Nephron progenitor cell (in vitro differentiated cells): ENCODE data around the gene CABLES1.
A peak's percentile ranks its signal among the peaks of the same experiment; 100 is the strongest.

Source experiments
- DNase-seq: peaks from one replicate; pipeline ENCODE4 v3.0.0; 2021
- H3K27ac Mint-ChIP-seq: 2 replicates; pipeline ENCODE4 v1.8.0; 2021; ENCODE audit warnings: mild to moderate bottlenecking, moderate library complexity, mixed read lengths
- H3K27me3 Mint-ChIP-seq: 2 replicates; pipeline ENCODE4 v1.8.0; 2021; ENCODE audit warnings: mild to moderate bottlenecking, low read depth, mixed read lengths; ENCODE audit not compliant: poor library complexity
- H3K36me3 Mint-ChIP-seq: 2 replicates; pipeline ENCODE4 v1.8.0; 2021; ENCODE audit warnings: low read depth, mixed read lengths
- H3K4me1 Mint-ChIP-seq: 2 replicates; pipeline ENCODE4 v1.8.0; 2021; ENCODE audit warnings: mixed read lengths
- H3K4me3 Mint-ChIP-seq: 2 replicates; pipeline ENCODE4 v1.8.0; 2021; ENCODE audit warnings: mild to moderate bottlenecking, moderate library complexity, mixed read lengths
- H3K9me3 Mint-ChIP-seq: 2 replicates; pipeline ENCODE4 v1.8.0; 2021; ENCODE audit warnings: mild to moderate bottlenecking, moderate library complexity, mixed read lengths
- TF ChIP-seq, protein P1 (sequence below): fragments of 200-600 bp; sonication (generic); IDR thresholded peaks from 2 replicates; pipeline ENCODE4 v1.5.0; 2021; ENCODE audit warnings: antibody characterized with exemption

Gene CABLES1

DNA sequence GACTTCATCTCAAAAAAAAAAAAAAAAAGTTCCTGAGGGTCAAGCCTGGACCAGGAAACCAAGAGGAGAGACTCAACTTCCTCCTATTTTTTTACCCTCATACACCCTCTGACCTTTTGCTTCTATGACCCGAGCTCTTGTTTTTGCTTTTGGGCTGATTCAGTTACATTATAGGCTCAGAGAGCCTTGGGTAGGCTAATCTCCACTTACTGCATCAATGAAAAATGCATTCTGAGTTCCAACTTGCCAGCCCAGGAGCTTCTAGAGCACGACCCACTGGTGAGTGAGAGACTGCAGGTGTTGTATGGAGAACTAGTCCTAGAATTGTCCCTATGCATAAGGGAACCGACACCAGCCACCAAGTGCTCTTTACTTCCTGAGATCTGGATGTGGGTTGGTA is 91.1 kb downstream of the CABLES1 start:
- Mint-ChIP-seq H3K4me1 (peaks cover 58% of the 10 kb centered on the region), H3K36me3 (peaks cover 43% of the 10 kb centered on the region), H3K9me3 (no peaks in the 10 kb centered on the region), H3K27ac (no peak overlapping the region), H3K4me3 (no peak overlapping the region), H3K27me3 (peaks cover 3% of the 10 kb centered on the region)
- TF ChIP-seq, protein P1, sequence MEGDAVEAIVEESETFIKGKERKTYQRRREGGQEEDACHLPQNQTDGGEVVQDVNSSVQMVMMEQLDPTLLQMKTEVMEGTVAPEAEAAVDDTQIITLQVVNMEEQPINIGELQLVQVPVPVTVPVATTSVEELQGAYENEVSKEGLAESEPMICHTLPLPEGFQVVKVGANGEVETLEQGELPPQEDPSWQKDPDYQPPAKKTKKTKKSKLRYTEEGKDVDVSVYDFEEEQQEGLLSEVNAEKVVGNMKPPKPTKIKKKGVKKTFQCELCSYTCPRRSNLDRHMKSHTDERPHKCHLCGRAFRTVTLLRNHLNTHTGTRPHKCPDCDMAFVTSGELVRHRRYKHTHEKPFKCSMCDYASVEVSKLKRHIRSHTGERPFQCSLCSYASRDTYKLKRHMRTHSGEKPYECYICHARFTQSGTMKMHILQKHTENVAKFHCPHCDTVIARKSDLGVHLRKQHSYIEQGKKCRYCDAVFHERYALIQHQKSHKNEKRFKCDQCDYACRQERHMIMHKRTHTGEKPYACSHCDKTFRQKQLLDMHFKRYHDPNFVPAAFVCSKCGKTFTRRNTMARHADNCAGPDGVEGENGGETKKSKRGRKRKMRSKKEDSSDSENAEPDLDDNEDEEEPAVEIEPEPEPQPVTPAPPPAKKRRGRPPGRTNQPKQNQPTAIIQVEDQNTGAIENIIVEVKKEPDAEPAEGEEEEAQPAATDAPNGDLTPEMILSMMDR, result no peak
- no peak for DNase-seq

DNA sequence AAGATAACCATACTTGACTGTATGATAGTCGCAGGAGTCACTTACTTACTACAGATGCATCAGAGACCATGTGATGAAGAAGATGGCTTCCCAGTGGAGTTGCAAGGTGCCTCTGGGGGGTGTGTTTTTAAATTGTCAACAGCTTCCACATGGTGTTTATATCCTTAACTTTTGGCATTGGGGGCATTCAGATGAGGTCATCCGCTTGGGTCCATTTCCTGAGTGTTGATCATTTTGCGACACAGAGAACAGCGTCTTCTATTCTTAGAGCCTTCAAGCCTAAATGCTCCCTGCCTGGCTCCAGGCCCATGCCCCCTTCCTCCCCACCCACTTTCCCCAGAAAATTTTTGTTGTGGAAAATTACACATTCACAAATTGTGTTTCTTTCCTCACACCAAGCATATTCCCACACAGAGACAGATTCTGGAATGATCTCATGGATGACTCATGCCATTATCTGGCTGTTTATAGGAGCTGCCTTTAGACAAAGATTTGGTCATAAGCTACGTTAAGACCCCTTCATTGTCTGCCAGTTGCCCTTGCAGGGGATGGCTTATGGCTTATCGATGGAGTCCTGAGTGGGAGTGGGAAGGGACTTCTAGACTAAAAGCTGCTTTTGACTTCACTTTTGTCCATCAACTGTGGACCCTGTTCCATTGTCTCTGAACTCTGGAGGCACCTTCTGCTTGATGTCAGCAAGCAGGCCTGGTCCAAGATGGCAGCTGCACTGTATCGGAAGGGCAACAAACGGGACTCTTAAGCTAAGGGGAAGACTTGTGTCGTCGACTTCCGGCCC is 91.8 kb downstream of the CABLES1 start:
- no peak for DNase-seq
- H3K27ac Mint-ChIP-seq, result peak overlapping the region; percentile 36

DNA sequence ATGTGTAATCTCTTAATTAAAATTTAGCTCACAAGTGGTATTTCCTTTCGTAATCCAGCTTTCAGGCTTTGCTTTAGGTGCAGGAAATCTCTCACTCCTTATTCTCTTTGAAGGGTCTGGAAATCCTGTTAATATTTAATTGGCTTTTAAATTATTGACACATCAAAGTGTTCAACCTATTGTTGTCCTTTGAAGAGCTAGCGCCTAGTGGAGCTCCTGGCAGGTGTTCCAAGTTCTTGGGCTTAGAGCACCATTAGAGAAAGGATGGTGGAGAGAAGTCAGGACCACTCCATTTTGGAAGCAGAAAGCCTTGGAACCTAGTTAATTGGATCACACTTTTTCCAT is 92.4 kb downstream of the CABLES1 start:
- H3K9me3 Mint-ChIP-seq, result no peaks in the 10 kb centered on the region
- no peak overlapping the region for H3K4me3 Mint-ChIP-seq
- peaks cover 3% of the 10 kb centered on the region for H3K27me3 Mint-ChIP-seq
- H3K36me3 Mint-ChIP-seq, result peaks cover 54% of the 10 kb centered on the region
- peaks cover 58% of the 10 kb centered on the region for H3K4me1 Mint-ChIP-seq
- no peak overlapping the region for H3K27ac Mint-ChIP-seq
- TF ChIP-seq, protein P1, result no peak
- DNase-seq, result no peak

More for the DNA sequence above, 91.8 kb downstream of the CABLES1 start:
- Mint-ChIP-seq H3K27me3 (peaks cover 3% of the 10 kb centered on the region), H3K4me1 (peaks cover 58% of the 10 kb centered on the region), H3K36me3 (peaks cover 50% of the 10 kb centered on the region), H3K9me3 (no peaks in the 10 kb centered on the region), H3K4me3 (no peak overlapping the region)
- TF ChIP-seq, protein P1, result no peak

DNA sequence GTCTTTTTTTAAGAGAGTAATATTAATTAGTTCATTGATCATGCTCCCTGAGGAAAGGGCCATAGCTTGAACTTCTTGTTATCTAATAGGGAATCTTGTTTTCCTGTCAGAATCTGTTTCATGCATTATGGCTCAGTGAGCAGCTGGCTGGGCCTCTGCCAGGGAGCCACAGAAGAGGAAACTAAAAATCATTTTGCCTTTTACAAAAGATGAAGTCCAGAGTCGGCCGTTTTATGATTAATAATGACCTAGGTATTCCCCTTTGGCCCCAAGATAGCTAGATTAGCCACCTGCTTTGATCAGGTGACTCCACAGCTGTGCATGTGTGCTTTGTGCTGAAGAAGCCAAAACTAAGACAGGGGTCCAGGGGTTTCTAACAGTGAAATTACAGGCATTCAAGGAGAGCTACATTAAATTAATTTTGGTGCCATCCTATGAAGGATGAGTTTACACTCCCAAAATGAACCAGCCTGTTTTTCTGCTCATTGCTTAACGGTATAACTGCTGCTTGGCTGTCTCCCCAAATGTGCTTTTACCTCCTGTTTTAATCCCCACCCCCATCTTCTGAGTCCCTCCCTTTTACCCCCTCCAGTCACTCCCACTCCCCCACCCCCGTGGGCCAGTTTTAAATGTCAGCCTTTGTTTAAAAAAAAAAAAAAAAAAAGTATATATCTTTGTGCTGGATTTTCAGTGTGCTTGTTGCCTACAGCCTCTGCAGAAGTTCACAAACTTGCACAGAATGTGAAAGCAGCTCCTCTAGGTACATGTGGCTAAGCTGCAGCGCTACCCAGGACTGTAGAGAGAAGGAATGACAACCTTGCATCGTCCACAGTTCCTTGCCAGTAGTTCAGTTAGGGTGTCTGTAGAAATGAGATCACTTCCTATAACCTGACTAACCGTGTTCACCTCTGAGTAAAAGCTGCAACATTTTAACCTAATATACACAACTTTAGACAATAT is 93.1 kb downstream of the CABLES1 start:
- H3K27ac Mint-ChIP-seq, result peak overlapping the region; percentile 64
- peaks cover 57% of the 10 kb centered on the region for H3K36me3 Mint-ChIP-seq
- DNase-seq, result no peak
- peaks cover 3% of the 10 kb centered on the region for H3K27me3 Mint-ChIP-seq
- no peaks in the 10 kb centered on the region for H3K9me3 Mint-ChIP-seq
- TF ChIP-seq, protein P1, result no peak
- peaks cover 58% of the 10 kb centered on the region for H3K4me1 Mint-ChIP-seq
- no peak overlapping the region for H3K4me3 Mint-ChIP-seq

DNA sequence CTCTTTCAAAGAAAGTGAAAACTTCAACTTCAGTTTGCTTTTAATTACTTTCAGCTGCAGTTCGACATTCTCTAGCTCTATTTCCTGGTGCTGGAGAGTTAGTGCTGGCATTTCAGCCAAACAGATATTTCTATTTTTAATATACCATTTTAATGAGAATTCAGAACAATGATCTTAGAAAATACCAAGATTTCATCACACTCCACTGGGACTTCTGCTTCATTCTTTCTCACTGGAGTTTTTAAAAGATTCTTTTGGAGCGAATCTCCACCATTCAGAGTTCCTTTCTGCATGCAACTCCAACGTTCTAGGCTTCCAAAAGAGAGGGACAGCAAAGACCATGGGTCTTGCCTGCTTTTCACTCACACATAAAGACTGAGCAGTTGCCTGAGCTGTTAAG is 94.2 kb downstream of the CABLES1 start:
- no peak overlapping the region for H3K4me3 Mint-ChIP-seq
- no peaks in the 10 kb centered on the region for H3K9me3 Mint-ChIP-seq
- H3K27me3 Mint-ChIP-seq, result peaks cover 3% of the 10 kb centered on the region
- no peak overlapping the region for H3K27ac Mint-ChIP-seq
- TF ChIP-seq, protein P1, result no peak
- H3K4me1 Mint-ChIP-seq, result peaks cover 51% of the 10 kb centered on the region
- DNase-seq, result no peak
- peaks cover 62% of the 10 kb centered on the region for H3K36me3 Mint-ChIP-seq
